GM19035 (cell line): ENCODE data around the gene ISY1.
A peak's percentile ranks its signal among the peaks of the same experiment; 100 is the strongest.
"Not testable (repeated sequence)": the region's sequence is repeated elsewhere in the genome, so short reads cannot be mapped to it uniquely, and the experiment has no call there.

Source experiments
- ATAC-seq: cut with Tn5 transposase; IDR thresholded peaks from one replicate; pipeline ENCODE4 v1.9.1; 2021; ENCODE audit not compliant: unreplicated experiment

The ISY1 gene

DNA sequence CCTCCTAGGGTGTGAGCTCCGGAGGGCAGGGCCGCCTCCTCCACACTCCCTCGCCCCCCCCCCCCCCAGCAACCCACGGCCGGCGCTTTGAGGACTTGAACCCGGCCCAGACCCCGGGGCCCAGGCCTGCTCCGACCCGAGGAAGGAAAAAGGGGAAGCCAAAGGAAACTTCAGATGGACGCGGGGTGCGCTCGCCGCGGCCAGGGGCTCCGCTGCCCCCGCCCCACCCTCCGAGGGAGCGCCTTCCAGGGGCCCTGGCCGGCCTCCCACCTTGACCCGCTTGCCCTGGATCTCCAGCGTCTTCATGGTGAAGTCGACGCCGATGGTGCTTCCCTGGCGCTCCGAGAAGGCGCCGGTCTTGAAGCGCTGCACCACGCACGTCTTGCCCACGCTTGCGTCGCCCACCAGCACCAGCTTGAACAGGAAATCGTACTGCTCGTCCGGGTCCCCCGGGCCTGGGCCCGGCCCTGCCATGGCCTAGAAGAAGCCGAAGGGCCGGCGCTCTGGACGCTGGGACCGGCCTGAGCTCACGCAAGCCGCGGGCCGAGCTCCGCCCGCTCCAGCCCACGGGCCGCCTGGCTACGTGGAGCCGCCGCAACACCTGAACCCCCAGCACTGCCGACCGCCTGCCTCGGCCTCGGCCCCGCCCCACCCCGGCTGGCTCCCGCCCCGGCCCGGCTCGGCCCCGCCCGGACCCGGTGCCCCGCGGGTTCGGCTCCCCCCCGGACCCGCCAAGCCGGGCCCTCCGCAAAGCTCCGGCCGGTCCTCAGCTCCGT is 39.7 kb downstream of the ISY1 start:
- peak; percentile 3 for ATAC-seq

DNA sequence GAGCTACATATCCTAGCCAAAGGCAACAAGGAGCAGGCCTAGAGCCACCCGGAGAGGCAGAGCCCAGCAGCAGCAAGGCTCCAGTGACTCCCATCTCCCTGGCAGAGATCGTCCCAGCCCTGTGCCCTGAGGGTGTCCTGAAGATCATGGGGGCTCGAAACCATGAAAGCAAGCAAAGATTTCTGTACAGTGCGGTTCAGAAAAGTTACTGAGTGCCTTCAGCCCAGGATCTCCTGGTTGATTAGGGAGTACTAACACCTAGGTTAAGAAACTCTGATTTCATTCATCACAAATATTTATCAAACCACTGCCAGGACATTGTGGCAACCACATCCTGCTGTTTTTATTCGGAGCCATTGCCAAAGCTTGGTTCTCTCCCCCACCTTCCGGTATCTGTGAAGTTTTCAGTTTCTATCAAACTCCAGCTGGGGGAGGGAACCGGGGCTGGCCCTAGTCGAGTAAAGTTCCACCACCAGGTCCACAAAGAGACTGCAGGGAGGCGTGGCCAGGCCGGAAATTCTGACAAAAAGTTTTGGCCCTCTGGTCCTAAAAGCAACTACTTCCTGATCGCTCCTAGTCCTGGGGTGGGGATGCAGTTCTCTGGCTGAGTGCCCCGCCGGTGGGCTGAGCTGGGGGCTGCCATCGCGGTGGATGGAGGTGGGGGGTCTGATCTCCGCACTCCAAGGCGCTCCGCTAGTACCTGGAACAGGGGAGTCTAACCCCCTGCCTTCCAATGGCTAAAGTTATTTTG is 40.4 kb downstream of the ISY1 start:
- ATAC-seq, result peak; percentile 64

DNA sequence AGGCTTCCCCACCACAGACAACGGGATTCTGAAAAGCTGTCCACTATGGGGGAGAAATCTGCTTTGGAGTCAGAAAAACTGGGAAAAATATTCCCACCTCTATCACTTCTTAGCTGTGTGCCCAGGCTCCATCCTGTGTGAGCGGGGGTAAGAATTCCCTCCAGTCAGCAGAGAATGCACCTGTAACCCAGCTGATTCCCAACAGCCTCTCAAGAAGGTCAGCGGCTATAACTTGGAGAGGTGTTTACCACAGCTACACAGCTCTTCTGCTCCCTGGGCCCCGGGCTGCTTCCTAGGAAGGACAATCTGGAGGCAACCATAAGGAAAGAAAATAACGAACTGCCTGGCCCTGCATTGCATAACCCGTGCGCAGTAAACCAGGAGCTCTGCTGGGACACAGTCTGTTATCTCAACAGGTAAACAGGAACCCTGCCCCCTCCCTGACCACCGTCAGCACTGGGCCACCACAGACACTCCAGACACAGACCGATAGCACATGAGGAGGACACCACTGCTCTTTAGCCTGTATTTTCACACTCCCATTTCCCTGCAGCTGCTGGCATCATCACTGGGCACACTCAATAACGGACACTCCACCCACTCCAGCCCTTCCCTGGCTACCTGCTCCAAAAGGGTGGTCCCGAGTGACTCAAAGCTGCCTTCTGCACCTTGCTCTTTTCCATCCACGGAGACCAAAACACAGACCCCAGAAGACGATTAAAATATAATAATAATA is 41.3 kb downstream of the ISY1 start:
- no peak for ATAC-seq

DNA sequence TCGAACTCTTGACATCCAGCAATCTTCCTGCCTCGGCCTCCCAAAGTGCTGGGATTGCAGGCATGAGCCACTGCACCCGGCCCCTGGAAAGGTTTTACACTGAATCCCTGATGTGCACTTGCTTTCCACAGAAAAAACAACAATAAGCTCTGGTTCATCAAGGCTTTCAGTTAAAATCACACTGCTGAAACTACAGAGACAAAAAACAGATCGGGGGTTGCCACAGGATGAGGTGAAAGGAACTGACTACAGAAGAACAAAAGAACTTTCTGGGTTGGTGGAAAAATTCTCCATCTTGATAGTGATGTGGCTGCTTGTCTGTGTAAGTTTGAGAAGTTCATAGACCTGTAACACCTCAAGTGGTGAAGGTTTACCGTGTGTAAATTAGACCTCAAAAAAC is 42.1 kb downstream of the ISY1 start:
- ATAC-seq, result no peak

DNA sequence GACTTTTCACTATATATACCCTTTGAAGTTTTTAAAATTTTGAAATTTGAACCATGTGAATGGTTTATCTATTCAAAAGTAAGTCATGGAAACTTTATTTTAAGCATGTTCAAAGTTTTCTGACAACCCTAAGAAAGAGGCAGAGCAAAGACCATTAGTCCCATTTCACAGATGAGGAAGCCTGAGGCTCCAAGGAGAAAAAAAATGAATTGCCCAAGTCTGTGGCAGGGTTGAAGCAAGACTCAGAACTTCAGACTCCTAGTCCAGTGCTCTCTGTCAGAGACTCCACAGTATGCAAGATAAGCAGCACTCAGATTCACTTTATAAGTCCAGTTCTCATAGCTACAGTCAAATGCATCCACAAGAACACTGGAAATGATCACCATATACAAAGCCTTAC is 43.7 kb downstream of the ISY1 start:
- no peak for ATAC-seq

DNA sequence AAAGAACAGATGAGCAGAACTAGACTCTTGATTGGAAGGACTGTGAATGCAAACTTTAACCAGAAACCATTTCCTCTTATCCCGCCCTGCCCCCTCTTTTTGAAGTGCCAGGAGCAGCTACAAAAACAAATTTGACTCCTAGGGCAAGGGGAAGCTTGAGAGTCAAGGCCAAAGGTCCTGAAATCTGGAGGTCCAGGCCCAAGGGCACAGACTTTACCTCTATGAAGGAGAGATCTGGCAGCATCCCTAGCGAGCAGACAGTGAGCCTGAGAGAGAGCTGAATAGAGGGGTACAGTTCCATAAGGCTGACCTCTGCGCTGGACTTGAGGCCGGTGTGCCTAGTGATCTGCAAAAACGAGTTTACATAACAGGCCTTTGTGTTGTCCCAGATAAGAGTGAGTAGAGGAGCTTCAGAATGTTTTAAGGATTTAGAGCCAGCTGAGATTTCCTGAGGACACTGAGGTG is 44.3 kb downstream of the ISY1 start:
- no peak for ATAC-seq

DNA sequence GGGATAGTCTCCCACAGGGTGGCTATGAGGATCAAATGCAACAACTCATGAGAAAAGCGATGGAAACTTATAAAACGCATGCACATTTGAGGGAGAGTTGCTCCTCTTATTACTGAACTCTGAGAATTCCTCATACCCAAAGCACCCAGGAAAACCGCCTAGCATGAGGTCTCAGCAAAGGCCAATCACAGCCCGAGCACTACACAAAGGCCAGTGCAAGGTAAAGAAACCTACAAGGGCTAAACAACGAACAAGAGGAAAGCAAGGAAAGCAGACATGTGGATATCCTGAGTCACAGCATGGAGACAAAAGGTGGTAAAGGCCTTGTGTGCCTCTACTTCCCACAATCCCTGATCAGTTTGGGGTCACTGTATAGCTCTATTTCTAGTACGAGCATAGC is 46.4 kb downstream of the ISY1 start:
- no peak for ATAC-seq

DNA sequence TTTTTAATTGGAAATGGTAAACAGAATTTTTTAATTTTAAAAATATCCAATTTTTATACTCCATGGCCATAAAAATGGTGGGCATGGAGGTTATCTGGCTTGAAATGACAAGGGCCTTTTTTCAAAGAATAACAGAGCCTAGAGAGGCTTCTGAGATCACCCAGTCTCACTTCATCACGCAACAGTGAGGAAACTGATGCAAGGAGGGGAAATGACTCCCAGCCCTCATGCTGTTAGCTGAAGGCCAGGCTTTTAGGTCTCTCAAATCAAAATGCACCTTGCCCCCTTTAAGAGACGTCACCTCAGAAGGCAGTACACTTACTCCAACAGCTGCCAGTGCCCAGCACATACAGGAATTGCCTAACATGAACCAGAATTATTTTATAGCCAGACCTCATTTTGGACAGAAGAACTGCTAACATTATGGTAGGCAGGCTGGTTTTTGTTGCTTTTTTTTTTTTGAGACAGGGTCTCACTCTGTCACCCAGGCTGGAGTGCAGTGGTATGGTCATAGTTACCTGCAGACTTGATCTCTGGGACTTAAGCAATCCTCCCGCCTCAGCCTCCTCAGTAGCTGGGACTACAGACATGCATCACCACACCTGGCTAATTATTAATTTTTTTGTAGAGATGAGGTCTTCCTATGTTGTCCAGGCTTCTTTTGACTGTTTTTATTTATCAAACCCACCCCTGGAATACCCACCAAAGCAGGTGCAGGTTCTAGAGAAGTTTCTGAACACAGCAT is 48.4 kb downstream of the ISY1 start:
- no peak for ATAC-seq

DNA sequence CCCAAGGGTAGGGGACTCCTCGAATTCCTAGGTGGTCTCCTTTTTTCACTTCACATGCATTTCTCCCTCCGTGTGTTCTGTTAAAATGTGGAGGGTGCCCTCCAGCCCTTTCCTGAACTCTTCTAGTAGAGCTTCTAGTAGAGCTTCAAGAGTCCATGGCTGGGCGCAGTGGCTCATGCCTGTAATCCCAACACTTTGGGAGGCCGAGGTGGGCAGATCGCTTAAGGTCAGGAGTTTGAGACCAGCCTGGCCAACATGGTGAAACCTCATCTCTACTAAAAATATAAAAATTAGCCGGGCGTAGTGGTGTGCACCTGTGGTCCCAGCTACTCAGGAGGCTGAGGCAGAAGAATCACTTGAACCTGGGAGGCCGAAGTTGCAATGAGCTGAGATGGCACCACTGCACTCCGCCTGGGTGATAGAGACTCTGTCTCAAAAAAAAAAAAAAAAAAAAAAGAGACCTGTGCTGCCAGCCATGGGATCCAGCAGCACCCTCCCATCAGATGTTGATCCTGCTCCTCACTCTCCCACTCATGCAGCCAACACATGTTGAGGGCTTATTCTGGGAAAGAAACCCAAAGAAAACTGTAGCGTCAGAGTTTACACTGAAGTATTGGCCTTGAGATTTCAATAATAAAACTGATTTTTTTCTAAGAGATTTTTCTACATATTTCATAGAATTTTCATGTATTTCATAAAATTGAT is 49.6 kb downstream of the ISY1 start:
- ATAC-seq, result not testable (repeated sequence)

DNA sequence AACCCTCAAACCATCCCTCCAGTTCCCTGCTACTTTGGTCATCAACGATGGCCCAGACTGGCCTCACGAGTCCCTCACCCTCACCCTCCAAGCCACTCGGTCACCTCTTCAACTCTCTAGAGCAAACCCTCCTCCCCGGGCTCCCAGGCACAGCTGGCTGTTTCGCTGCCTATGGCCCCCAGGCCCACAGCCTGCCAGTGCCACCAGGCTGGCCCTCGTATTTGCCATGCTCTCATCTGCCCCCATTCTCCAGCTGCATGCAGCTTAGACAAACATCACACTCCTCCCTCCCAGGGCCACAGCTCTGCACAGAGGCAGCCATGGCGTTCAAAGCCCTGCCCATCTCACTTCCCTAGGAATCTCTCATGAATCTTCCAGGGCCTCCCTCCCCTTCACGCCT is 53.1 kb downstream of the ISY1 start:
- no peak for ATAC-seq

DNA sequence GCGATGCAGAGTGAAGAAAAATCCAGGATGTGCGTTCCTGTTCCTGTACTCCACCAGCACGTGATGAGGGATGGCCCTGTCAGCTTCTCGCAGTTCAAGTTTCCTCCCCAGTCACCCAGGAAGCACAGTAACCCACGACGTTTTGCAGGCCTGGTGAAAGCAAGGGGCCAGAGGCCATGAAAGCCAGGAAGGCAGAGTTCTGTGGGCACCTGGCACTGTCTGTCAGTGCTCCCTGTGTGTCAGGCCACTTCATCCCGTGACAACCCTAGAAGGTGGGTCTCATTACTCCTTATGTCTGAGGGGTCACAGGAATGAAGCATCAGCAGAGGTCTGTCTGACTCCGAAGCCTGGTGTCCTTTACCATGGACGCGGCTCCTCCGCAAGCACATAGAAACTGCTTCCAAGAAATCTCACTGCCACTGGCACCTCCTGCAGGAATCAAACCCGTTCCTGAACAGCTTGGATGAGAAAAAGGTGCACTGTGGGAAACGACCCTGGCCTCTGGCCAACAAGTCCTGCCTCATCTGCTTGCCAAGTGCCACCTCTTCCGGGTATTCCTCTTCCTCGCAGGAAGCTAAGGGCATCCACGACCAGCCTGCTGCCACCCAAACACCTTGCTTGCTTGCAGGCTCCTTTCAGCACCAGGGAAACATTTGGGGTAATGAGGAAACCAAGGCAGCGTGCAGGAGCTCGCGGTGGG is 53.8 kb downstream of the ISY1 start:
- ATAC-seq, result no peak

DNA sequence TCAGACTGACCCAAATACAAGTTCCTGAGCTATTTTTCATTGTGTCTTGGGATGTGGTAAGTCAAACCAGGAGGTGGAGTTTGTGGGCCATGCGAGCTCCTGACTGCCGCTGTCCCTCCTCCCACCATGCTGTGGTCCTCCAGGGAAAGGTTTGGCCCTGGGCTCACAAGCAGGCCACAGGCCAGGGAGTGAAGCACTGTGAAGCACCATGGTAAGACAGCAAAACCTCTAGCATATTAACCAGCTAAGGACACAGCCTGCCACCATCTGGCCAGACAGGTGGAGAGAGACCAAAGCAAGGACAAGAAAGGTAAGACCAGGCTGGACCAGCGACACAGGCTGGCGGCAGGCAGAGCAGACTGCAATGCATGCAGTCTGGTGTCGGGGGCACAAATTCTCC is 54.5 kb downstream of the ISY1 start:
- no peak for ATAC-seq

DNA sequence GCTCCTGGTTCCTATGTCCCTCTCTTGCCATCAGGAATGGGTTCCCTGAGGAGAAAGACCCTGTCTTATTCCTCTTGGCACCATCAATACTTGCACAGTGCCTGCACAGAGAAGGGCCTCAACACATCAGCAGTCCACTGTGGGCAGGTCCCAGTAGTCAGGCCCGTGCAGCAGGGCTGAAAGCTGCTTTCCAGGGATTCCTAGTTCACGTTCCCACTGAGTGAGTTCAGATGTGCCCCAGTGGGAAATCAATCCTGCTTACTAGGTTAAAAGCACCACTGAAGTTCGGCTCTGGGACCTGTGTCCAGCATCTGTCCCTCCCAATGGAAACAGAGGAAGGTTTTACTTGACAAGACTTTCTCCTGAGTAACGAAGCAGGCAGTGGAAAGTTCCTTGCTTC is 55.0 kb downstream of the ISY1 start:
- no peak for ATAC-seq

DNA sequence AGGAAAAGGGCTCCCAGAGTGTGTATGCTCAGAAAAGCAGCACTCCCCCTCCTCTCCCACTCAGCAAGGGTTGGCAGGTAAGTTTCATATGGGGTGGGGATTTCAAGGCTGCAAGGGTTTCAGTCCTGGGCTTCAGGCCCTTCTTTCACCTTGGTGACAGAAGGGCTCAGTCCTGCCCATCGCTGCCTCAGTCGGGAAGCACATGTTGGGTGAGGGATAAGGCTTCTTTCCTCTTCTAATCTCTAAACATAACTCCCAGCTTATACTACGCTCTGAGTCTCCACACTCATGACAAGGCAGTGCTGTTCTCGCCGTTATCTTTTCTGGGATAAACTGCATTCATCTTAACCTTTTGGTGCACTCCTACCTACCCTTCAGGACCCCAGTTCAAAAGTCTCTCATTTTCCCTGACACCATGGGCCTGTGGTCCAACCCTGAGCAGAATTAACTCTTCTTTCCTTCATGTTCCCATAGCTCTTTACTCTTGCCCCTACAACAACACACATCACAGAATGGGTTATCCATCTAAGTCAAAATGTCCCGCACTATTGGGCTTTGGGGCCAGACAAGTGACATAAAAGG is 56.3 kb downstream of the ISY1 start:
- ATAC-seq, result no peak

DNA sequence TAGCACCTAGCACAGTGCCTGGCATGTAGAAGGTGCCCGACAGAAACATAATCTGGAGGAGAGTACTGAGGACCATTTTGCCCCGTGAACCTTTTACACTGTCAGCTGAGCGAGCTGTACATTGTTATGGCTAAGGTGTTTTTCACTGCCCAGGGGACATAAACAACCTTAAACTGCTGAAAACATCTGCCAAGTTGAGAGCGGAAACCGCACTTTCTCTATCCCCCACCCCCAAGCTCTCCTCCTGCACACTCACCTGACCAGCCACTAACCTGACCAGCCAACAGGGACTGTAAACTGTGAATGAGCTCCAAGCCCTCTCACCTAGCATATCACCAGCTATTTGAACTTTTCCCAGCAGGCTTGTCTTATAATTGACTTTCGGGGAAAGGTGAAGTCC is 56.8 kb downstream of the ISY1 start:
- no peak for ATAC-seq

DNA sequence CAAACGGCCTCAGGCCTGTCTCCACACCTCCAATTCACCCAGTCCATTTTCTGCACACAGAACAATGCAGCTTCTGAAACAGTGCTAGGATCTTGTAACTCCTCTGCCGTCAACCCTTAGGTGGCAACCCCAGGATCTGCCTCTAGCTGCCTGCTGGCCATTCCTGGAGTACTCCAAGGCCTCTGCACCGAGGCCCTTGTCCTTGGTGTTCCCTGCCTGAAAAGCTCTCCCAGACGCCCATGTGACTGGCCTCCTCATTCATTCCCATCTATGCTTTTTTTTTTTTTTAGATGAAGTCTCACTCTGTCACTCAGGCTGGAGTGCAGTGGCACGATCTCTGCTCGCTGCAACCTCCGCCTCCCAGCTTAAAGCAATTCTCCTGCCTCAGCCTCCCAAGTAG is 57.6 kb downstream of the ISY1 start:
- no peak for ATAC-seq

DNA sequence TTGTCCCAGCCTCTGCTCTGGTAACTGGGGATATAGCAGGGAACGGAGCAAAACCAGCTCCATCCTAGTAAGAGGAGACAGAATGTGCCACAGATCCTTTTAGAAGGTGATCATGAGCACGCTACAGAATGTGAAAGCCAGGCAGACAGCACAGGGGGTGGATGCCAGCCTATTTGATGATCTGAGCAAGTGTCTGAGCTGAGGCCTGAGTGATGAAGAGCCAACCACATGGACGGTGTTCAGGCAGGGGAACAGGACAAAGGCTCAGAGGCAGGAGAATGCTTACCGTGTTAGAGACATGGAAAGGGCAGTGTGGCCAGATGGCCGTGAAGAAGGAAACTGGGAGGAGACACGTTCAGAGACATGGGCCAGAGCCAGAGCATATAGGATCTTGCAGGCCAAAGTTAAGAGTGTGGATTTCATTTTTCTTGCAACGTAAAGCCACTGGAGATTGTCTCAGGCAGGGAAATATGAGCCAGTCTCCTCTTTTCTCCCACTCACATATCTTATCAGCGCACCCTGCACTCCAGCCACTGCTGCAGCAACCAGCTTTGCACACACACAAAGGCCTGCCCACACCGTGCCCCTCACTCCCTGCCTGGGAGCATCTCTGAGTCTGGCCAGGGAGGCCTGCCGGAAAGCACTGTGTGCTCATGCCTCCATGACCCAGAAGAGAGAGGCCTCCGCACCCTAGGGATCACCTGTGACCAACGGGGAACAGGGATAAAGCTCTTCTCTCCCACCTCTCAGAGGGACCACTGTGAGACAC is 59.3 kb downstream of the ISY1 start:
- ATAC-seq, result no peak

DNA sequence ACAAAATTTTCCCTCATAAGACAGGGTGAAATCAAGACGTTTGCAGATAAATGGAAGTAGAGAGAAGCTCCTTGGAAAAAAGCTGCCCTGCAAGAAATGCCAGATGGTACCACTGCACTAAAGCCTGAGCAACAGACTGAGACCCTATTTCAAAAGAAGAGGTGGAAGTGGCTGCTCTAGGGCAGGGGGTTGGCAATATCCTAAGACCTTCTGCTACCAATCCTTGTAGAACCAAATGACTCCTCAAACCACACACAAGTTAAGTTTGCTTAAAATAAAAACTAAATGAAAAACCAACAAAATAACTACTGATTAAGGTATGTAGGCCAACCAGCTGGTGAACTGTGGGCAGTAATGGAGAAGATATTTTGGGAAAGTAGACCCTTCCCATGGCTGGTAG is 60.6 kb downstream of the ISY1 start:
- ATAC-seq, result no peak

DNA sequence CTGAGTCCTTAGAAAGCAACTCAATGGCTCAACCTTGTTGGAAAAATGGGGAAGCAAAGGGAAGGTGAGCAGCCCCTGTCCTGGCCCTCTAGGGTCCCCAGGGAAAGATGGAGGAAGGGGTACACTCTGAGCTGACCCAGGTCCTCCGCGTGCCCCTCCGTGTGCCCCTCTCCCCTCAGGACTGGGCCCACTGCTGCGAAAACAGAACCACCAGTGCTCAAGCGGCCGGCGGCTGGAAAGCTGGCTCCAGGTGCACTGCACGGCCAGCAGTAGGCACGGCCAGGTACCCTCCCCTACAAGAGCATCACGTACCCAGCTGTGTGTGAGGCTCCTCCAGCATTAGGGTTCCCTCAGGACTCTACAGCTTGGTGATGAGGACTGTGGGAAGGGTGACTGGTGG is 65.6 kb downstream of the ISY1 start:
- ATAC-seq, result no peak
